8988T (cell line): ENCODE data around the gene CDCP1.

ENCODE experiments used
- DNase-seq: peaks from one replicate; pipeline ENCODE4 v3.0.0; 2011

CDCP1 gene

DNA sequence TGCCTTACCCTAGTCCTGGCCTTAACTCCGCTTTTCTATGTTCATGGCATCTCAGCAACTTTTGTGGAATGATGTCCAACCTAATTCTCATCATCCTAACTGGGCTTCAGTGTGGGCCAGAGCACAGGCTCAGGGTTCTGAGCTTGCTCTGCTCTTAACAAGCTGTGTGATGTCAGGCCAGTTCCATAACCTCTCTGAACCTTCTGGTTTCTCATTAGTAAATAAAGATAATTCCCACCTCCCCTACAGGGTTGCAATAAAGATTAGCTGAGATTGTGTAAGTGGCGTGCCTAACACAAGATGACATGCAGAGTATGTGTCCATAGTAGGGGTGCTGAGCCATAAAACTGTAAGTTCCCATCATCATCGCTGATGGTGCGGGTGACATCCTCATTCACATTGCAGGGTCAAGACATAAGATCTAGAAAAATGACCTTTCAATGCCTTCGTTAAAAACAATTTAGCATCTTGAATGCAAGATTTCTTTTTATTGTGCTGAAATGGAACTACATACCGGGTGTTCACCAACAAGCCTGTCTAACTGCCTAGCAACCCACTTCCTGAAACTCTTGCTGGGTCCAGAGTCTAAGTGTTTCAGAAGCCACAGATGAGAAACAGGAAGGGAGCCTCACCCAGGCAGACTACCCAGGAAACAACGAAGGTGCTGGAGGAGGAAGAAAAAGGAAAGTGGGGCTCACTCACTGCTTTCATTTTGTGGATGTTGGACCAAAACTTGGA is 36.2 kb downstream of the CDCP1 start:
- DNase-seq = no peak

DNA sequence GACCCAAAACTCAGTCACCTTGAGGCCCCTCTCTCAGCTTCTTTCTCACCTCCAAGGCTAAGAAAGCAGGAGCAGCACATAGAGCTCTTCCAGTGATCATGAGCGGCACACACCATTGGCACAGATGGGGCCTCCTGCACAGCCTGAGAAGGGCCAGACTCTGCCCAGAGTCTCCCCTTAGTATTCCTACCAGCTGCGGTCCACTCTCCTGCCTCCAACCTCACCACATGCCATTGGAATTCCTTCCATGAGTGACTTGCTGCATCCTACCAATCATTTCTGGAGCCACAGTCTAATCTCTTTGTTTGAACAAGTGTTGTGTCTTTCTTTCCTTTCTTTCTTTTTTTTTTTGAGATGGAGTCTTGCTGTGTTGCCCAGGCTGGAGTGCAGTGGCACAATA is 39.3 kb downstream of the CDCP1 start:
- no peak for DNase-seq

DNA sequence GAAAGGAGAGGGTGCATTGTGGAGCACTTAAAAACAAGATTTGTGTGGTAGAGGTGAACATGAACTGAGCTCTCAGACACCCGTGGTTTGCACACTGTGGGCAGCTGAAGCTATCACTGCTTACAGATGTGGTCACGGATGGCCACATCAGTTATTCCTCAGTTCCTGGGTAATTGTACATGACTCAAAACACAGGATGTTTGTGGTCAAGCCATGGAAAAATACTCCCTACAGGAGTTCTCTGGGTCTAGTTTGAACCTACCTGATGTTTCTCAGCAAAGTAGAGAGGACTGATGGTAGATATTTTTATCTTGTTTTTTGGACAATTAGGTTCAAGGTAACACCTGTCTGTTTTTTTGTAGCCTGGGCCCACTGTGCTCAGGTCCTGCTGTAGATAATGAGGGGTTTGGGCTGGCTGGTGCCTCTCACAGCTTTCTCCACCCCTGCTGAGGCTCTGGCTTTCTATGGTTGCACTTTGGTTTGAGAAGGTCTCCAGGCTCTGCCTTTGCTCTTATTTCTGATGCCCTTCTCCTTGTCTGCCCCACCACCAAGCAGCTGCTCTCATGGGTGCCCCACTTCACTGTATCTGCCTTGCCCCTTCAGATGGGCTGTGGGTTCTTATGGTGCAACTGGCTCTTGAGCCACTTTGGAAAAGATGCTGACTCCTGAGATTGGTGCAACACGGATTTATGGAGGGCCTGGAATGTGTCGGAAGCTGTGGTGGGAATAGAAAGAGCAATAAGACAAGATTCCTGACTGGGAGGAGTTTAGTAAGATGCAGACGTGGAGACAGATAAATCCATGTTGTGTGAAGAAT is 40.1 kb downstream of the CDCP1 start:
- DNase-seq = peak; percentile 63

DNA sequence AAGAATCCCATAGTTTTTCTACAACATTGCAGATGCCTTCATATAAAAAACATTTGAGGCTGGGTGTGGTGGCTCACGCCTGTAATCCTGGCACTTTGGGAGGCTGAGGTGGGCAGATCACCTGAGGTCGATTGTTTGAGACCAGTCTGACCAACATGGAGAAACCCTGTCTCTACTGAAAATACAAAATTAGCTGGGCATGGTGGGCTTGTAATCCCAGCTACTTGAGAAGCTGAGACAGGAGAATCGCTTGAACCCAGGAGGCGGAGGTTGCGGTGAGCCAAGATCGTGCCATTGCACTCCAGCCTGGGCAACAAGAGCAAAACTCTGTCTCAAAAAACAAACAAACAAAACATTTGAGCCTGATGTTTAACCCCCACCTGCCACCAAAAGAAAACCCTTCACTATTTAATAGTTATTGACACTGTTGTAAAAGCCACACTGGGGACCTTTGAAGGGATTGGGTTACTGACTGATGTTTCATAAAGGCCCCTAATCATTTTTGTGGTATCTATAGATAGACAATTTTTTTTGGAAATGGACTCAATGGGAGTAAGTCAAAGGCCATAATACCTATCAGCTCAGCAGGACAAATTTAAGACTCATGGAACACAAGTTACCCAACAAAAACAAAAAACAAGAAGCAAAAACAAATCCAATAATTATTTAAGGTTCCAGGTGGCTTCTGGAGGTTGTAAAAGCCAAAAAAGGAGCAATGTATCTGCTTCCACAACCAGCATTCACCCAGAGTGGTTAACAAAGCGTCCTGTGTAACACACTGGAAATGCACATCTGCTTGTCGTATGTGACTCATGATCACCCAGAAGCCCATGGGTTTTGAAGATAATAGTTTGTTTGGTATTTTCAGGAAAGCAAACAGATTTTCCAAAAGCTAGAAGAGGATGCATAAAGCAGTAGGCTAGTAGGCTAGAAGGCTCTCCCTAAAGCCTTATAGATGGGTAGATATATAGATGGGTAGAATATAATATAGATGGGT is 41.2 kb downstream of the CDCP1 start:
- DNase-seq = no peak

DNA sequence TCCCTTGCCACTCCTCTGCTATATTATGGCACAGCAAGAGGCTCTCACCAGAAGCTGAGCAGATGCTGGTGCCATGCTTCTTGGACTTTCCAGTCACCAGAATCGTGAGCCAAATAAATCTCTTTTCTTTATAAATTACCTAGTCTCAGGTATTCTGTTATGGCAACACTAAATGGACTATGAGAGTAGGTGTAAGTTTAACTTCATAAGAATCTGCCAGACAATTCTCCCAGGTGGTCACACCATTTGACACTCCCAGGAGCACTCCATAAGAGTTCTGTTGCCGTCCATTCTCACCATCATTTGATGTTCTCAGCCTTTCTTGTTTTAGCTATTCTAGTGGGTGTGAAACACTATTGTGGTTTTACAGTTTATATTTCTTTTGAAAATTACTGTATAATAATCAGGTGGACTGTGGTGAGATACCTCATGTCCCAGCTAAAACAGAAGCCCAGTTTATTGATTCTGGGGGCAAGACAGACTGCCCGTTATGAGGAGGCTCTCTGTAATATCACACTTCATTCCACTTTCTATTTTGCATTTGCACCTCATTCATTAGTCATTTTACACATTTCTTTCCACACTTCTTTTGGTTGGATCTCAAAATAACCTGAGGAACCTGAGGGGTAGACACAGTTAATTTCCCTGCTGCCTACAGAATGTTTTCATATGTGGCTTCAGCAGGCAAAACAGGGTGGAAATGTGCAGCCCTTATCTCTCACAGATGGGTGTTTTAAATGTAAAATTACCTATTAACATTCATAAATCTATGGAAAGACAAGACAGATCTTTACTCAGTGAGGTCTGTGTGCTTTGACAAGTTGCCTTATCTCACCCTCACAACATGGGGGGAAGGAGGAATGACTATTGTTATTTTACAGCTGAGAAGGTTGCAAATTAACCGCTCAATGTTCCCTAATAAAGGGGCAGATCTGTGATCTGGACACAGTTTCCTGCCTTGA is 42.1 kb downstream of the CDCP1 start:
- no peak for DNase-seq

DNA sequence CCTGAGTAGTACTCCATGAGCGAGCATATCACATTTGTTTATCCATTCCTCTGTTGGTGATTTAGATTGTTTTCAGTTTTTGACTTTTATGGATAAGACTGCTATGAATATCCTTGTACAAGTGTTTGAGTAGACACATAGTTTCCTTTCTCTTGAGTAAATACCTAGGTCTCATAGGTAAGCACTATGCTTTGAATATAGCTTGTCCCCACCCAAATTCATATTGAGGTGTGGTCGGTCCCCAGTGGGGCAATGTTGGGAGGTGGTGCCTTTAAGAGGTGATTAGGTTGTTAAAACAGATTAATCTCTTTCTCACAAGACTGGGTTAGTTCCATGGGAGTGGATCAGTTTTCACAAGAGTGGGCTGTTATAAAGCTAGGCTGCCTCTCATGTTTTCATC is 42.8 kb downstream of the CDCP1 start:
- no peak for DNase-seq

DNA sequence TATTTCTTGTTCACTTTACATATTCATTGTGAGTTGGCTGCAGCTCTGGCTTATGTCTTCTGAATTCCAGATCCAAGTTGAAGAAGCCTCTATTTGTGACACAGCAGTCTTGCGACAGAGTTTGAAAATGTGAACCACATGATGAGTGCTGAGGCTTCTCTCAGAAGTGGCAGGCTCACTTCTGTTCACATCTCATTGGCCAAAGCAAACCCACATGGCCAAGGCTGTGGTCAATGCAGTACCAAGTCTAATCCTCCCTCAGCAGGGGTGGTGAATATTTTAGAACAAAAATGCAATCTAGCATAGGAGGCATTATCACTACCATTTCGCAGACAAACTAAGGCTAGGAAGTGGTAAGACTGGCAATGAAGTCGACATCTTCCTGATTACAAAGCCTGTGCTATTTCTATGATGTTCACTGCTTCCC is 45.2 kb downstream of the CDCP1 start:
- no peak for DNase-seq

DNA sequence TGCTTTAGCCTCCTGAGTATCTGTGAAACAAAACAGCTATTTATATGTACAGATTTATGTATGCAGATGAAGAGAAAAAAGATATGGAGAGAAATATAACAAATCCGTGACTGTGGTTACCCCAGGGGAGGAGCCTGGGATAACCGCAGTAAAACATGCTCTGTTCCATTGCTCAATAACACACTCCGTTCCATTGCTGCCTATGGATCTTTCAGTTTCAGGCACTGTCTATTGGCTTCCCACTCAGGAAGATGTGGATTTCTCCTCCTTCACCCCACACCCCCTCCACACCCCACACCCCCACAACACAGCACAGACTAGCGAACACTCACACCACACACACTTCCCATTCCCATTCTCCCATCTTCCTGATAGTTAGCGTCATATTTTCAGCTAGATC is 47.9 kb downstream of the CDCP1 start:
- no peak for DNase-seq

DNA sequence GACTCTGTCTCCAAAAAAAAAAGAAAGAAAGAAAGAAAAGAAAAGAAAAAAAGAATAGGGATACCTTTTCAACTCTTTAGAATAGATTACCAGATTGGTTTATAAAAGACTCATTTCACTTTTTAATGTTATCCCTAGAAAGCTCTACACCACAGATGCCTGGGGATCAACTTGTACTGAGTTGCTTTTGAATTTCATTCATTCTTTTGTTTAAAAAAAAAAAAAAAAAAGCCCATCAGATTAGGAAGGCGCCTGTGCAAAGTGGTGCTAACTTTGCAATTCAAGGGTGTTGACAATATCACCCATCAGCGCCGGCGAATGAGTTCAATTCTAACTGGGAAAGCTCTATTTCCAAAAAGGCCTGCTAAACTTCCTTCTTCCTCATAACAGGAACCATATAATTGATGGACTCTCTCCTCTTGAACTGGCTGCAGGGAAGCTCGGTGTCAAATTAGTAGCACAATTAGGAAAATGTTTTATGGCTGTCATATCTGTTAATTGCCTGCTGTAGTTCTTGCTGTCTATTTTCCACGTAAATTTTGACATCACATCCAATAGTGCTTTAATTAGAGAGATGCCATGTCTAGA is 48.8 kb downstream of the CDCP1 start:
- DNase-seq = no peak

DNA sequence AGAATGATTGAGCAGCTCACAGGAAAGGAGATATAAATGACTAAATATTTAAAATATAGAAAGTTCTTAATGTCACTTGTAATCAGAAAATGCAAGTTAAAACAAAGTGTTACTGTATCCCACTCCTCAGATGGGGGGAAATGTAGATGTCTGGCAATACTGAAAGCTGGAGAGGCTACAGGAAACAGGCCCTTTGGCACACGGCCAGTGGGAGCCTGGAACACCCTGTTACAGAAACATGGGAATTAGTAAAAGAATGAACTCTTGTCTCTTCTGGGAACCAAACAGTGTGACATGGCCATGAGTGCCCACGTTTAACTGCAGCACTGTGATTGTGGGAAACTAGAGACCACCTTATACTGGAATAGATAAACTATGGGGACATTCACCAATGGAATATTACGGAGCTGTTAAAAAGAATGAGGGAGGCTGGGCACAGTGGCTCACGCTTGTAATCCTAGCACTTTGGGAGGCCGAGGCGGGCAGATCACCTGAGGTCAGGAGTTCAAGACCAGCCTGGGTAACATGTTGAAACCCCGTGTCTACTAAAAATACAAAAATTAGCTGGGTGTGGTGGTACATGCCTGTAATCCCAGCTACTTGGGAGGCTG is 50.2 kb downstream of the CDCP1 start:
- no peak for DNase-seq

DNA sequence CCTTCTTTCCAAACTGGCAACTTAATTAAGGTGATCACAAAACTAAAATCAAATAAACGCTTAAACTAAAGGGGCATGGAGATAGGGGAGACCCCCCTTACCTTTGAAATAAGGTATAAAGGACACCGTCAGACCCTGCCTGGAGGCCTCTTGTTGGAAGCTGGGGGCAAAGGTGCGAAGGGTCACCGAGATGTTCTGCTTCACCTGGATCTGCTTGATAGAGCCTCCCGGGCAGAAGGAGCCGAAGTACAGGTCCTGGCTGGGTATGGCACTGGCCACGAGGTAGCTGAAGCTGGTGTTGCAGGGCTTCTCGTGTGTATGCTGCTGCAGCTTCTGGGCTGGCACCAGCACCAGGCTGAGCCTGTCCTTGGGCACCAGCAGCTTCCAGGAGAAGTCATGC is 53.0 kb downstream of the CDCP1 start:
- DNase-seq = no peak

DNA sequence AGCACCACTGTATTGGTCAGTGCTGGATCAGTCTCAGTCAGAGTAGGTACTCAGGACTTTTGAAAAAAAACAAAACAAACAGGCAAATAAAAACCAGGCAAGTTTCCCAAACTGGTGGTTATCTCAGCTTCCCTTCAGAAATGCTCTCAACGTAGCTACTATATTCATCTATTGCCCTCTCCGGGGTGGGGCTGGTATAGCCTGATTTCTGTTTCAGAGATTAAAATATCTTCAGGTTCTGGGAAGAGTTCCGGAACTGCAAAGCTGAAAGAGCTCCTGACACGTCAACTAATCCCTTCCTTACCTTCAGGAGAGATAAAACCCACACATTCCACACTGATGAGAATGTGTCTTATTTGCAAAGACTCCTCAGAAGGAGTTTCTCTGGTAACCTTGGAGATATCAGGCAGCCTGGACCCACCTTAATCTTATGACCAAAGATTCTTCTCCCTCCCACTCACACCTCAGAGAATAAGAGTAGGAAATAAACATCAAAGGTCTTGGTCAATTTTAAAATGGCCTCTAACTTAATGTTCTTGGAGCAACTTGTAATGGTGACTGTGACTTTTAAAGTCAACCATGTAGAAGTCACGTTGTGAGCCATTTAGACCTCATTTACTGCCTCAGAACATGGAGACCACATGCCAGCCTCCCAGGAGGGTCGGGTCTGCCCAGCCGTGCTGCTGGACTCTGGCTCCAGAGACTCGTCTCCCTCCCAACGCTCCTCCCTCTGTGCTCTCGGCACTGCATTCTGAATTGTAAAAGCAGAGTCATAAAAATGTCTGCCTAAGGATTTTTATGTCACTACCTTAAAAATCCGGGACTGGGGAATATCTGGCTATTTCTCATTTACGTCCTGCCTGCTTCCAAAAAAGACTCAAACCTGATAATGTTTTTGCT is 53.8 kb downstream of the CDCP1 start:
- DNase-seq = peak; percentile 42

DNA sequence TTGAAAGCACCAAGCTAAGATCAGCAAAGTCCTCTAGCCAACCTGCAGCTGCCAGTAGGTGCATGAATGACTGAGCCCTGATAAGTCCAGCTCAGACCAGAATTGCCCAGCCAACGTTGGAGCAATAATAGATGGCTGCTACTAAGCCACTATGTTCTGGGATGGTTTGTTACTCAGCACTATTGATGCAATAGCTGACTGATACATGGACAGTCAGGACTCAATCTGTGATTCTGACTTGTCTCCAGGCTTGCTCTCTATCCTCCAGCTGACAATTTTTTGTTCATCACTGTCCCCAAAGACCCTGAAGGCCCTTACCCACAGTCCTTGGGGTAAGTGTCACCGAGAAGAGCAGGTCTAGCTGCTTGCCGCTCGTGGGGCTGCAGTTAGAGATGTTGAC is 55.3 kb downstream of the CDCP1 start:
- no peak for DNase-seq

DNA sequence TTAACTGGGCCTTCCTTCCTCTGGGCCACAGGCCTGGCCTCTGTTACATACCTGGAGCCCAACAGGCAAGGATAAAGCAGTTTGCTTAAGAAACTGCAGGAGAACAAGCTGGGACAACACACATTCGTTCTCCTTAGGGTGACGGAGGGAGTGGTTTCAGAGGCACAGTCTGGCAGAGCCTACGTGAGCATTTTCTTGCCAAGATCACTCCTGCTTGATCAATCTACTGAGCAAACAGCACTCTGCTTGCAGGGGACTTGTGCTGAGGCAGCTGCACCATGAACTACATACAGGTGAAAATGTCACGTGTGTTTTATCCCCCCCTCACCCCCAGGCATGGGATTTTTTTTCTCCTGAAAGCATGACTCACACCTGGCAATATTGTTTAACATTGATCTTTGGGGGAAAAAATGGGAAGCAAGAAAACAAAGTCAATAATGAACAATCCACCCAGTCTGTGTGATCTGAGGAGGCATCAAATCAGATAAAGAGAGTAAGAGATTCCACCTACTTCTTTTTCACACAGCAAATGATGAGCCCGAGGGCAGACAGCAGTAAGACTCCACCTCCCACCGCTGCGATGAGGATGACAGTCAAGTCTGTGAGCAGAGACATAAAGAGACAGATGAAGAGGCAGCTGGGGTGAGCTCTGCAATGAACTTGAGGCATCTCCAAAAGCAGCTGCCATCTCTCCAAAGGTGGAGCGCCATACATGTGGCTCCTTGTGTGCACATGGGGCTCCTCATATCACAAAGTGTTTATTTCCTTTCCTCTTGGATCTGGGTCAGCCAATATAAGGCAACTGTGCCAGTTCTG is 57.4 kb downstream of the CDCP1 start:
- DNase-seq = no peak

DNA sequence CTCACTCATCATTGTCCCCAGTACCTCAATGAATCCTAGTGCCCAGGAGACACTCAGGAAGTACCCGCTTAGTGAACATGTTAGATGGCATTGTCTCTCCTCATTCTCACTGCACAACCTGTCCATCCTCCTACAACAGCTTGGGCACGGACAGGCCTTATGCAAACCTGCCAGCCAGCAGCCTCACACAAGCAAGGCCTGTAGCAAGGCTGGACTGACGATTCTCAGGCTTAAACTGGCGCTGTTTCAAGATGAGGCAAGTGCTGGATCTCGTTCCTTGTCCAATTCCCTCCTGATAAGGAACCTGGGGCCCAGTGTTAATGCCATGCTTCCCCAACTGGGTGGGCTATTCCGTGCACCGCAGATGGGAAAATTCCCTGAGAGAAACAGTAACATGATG is 59.0 kb downstream of the CDCP1 start:
- no peak for DNase-seq

DNA sequence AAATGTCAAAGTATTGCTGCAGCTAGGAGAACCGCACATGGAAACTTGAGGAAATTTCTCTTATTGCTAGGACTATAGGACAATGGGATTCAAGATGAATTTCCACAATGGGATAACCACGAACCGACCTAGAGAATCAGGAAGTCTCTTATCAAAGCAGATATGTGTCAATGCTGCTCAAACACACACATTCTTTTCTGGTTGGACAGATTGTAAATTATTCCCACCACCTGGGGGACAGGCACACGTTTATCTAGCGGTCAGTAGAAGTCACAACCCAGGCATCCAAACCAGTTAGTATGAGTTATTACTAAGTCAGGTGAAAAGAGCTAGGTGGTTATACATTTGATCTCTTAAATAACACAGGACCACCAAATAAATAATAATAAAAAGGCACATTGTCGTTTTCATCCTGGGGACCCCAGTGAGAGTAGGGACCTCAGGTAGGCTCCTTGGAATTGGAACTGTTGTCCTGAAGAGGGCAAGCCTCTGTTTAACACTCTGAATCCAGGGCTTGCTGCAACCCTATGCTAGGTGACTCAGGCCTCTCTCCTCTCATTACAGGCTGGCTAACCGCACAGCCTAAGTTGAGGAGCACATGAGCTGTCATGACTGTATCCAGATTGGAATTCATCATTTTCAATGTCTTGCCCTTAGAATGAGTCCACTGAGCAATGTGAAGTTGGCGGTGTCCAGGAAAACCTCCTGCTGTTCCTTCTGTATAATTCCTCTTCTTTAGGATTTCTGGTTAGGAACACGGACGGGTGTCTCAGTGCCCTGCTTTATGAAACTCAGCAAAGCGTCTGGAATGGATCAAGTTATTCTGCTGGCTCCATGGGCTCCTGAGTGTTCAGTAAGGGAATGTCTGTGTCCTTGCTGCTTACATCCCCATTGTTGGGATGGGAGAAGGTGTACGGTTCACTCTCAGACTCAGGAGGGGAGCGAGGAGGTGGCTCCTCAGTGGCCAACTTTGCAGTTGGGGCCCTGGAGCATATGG is 61.1 kb downstream of the CDCP1 start:
- DNase-seq = peak; percentile 58

DNA sequence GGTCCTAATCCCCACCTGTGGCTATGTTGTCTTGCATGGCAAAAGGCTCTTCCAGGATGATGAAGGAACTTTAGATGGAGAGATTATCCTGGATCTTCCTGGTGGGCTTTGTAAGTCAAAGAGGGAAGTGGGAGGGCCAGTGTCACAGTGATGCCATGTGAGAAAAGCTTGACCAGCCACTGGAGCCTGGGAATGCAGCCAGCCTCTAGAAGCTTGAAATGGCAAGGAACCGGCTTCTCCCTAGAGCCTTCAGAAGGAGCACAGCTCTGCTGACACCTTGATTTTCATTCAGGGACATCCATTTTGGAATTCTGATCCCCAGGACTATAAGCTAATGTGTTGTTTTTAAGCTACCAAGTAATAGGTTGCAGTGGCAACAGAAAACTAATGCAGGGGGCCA is 61.8 kb downstream of the CDCP1 start:
- DNase-seq = no peak

DNA sequence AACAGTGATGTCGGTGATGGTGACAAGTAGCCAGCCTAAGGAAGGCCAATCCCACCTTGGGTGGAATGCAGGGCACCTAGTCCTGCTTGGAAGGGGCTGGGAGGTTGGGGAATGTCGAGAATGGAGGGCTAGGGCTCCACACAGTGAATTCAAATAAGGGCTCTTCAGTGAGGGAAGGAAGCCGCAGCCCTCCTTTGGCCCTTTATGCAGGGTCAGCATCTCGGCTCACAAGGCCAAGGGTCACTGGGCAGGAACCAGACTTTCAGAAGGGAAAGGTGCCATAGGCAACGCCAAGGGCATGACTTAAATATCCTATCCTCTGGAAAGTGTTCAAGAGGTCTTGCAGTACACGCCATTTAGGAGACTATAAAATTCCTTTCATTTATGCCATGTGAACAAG is 63.2 kb downstream of the CDCP1 start:
- no peak for DNase-seq
